PFSK-1 (cell line): ENCODE results near the gene FBXO31.

Experiments
- FOXP2 ChIP-seq: optimal IDR thresholded peaks from 2 replicates; pipeline ENCODE3; 2011; ENCODE audit warnings: borderline replicate concordance, control low read depth, inconsistent platforms; ENCODE audit not compliant: insufficient read depth; ENCODE audit errors: extremely low read length, extremely low read depth
- POLR2AphosphoS5 ChIP-seq: IDR thresholded peaks from 2 replicates; pipeline ENCODE4 v1.6.1; 2012; ENCODE audit warnings: low read depth, mild to moderate bottlenecking, control low read depth, low read length, moderate library complexity
- SIN3A ChIP-seq: IDR thresholded peaks from 2 replicates; pipeline ENCODE4 v1.6.1; 2012; ENCODE audit warnings: mild to moderate bottlenecking, low read length, moderate library complexity, borderline replicate concordance; ENCODE audit not compliant: insufficient read depth
- TAF1 ChIP-seq: IDR thresholded peaks from 2 replicates; pipeline ENCODE4 v1.6.1; 2012; ENCODE audit warnings: low read length, control low read depth, borderline replicate concordance; ENCODE audit not compliant: insufficient read depth
- TF ChIP-seq, protein P1 (sequence below), 2 experiments: IDR thresholded peaks; 2 replicates each; pipeline versions ENCODE4 v1.6.1 to v1.8.0; 2011 to 2012; ENCODE audit warnings: low read depth in 2 of 2, low read length in 2 of 2, control low read depth in 1 of 2, inconsistent platforms in 1 of 2, mild to moderate bottlenecking in 1 of 2, moderate library complexity in 1 of 2; ENCODE audit not compliant: insufficient read depth in 1 of 2

The FBXO31 gene

GRCh38 chr16:87390641-87391323 is 7.2 kb upstream of the FBXO31 start:
- no peak for TF ChIP-seq SIN3A
- TF ChIP-seq, protein P1, sequence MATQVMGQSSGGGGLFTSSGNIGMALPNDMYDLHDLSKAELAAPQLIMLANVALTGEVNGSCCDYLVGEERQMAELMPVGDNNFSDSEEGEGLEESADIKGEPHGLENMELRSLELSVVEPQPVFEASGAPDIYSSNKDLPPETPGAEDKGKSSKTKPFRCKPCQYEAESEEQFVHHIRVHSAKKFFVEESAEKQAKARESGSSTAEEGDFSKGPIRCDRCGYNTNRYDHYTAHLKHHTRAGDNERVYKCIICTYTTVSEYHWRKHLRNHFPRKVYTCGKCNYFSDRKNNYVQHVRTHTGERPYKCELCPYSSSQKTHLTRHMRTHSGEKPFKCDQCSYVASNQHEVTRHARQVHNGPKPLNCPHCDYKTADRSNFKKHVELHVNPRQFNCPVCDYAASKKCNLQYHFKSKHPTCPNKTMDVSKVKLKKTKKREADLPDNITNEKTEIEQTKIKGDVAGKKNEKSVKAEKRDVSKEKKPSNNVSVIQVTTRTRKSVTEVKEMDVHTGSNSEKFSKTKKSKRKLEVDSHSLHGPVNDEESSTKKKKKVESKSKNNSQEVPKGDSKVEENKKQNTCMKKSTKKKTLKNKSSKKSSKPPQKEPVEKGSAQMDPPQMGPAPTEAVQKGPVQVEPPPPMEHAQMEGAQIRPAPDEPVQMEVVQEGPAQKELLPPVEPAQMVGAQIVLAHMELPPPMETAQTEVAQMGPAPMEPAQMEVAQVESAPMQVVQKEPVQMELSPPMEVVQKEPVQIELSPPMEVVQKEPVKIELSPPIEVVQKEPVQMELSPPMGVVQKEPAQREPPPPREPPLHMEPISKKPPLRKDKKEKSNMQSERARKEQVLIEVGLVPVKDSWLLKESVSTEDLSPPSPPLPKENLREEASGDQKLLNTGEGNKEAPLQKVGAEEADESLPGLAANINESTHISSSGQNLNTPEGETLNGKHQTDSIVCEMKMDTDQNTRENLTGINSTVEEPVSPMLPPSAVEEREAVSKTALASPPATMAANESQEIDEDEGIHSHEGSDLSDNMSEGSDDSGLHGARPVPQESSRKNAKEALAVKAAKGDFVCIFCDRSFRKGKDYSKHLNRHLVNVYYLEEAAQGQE (IDR thresholded peaks at IDR 0.05; ENCODE audit: insufficient read depth in 1 of 2, low read depth in 2 of 2, low read length in 2 of 2) = no peak
- TF ChIP-seq POLR2AphosphoS5 = no peak
- TF ChIP-seq TAF1 = no peak
- no peak for TF ChIP-seq FOXP2

DNA sequence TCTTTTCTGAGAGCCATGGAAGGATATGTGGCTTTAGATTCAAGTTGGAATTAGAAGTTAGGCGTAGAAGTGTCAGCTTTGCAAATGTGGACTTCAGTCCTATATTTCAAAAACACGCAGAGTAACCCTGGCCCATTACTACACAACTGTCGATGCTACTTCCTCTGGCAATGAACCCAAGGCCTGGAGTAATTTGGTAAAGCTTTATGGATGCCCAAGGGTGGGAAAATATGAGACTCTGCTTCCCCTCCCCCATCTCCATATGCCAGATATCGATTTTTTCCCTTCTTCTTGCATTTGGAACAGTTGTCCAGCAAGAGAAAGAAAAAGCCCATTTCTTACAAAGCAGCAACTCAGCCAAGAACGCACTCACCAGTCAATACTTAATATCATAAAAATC is 5.7 kb upstream of the FBXO31 start:
- no peak for TF ChIP-seq TAF1
- TF ChIP-seq, protein P1 (IDR thresholded peaks at IDR 0.05; ENCODE audit: insufficient read depth in 1 of 2, low read depth in 2 of 2, low read length in 2 of 2) = no peak
- no peak for TF ChIP-seq FOXP2
- TF ChIP-seq SIN3A = no peak
- TF ChIP-seq POLR2AphosphoS5 = no peak

DNA sequence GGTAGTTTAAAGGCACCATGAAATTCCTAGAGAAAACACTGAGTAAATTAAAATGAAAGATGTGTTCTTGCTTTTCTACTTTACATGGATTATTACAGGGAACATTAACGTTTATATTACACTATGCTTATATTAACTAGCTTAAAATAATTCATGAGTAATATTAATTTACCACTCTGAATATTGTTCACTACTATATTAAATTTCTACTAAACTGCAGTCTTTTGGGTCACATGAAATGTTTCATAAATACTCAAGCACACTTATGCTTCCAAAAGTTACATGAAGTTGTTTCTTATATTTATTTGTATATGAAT is 5.2 kb upstream of the FBXO31 start:
- no peak for TF ChIP-seq FOXP2
- no peak for TF ChIP-seq SIN3A
- TF ChIP-seq, protein P1 (IDR thresholded peaks at IDR 0.05; ENCODE audit: insufficient read depth in 1 of 2, low read depth in 2 of 2, low read length in 2 of 2) = no peak
- TF ChIP-seq TAF1 = no peak
- no peak for TF ChIP-seq POLR2AphosphoS5

DNA sequence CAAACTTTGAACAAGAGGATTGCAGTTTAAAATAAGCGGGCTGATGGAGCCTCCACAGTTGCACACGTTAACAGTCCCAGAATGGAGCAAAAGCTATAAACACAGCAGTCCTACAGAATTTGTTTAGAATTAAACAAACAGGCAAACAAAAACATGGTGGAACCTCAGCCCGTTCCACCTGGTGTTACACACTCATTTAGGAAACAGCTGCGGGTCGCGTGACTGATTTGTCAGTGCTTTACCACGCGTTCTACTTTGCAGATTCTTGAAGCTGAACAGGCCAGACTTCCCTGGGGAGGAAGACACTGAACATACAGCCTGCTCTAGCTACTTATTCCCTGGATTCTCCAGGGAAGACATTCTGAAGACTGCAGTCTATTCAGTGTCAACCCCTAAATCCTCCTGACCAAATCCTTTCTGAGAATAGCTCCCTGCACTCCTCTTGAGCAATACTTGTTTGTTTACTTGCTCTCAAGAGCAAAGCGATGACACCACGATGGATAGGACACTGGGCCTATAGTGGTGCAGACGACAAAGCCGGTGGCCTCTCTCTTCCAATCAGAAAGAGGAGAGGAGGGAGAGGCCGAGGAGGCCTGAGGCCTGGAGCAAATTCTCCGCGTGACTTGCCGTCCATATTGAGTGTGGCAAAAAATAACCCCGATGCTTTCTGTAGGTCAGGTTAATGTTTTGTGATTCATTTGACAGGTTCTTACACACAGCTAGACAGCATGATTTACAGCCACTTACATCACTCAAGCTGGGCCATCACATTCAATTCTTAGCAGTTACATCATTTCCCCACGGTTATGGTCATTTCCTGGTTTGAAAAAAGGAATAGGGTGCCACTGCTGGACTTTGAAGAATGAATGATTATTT is 4.6 kb upstream of the FBXO31 start:
- TF ChIP-seq FOXP2 (no peak), SIN3A (peak; percentile 53; the same call in 1 of the 2 replicates), TAF1 (no peak)

GRCh38 chr16:87384162-87384874 is 742 bp upstream of the FBXO31 start:
- TF ChIP-seq FOXP2 (no peak), POLR2AphosphoS5 (no peak), TAF1 (no peak), SIN3A (no peak)
- TF ChIP-seq, protein P1 (IDR thresholded peaks at IDR 0.05; ENCODE audit: insufficient read depth in 1 of 2, low read depth in 2 of 2, low read length in 2 of 2) = no peak
